Measurements from ENCODE around the gene CEMIP.

DNA sequence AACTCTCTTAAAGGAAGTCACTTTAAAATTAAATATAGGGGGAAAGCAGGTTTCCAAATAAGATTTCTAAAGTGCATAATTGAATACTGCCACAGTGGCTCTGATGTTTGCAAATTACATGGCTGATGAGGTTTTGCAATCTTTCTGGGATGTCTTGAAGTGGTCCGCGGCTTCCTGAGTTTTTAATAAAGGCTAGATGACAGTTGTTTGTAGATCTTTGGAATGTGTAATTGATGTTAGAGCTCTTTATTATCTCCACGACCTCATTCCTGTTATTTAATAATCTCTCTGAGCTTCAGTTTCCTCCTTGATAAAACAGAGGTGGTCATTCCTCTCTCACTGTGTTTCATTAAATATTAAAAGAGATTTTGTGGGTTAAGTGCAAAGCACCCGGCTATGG, 27.0 kb upstream of the CEMIP start:
- TF ChIP-seq, protein P1, sequence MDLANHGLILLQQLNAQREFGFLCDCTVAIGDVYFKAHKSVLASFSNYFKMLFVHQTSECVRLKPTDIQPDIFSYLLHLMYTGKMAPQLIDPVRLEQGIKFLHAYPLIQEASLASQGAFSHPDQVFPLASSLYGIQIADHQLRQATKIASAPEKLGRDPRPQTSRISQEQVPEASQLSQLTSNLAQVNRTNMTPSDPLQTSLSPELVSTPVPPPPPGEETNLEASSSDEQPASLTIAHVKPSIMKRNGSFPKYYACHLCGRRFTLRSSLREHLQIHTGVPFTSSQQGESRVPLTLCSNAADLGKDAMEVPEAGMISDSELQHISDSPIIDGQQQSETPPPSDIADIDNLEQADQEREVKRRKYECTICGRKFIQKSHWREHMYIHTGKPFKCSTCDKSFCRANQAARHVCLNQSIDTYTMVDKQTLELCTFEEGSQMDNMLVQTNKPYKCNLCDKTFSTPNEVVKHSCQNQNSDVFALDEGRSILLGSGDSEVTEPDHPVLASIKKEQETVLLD (CRISPR knock-in tag; IDR thresholded peaks at IDR 0.05; ENCODE audit: low read depth): no peak
- TF ChIP-seq, protein P2, sequence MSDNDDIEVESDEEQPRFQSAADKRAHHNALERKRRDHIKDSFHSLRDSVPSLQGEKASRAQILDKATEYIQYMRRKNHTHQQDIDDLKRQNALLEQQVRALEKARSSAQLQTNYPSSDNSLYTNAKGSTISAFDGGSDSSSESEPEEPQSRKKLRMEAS (IDR thresholded peaks at IDR 0.05): no peak
- TF ChIP-seq, protein P3, sequence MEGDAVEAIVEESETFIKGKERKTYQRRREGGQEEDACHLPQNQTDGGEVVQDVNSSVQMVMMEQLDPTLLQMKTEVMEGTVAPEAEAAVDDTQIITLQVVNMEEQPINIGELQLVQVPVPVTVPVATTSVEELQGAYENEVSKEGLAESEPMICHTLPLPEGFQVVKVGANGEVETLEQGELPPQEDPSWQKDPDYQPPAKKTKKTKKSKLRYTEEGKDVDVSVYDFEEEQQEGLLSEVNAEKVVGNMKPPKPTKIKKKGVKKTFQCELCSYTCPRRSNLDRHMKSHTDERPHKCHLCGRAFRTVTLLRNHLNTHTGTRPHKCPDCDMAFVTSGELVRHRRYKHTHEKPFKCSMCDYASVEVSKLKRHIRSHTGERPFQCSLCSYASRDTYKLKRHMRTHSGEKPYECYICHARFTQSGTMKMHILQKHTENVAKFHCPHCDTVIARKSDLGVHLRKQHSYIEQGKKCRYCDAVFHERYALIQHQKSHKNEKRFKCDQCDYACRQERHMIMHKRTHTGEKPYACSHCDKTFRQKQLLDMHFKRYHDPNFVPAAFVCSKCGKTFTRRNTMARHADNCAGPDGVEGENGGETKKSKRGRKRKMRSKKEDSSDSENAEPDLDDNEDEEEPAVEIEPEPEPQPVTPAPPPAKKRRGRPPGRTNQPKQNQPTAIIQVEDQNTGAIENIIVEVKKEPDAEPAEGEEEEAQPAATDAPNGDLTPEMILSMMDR (CRISPR knock-in tag; IDR thresholded peaks at IDR 0.05): no peak
- TF ChIP-seq CCAR2 (optimal IDR thresholded peaks at IDR 0.05; ENCODE audit: low read depth, low read length) (no peak), TCF12 (IDR thresholded peaks at IDR 0.05) (no peak), TCF12 (CRISPR knock-in tag; IDR thresholded peaks at IDR 0.05) (no peak), ZNF672 (CRISPR knock-in tag; IDR thresholded peaks at IDR 0.05) (no peak), ATF1 (CRISPR knock-in tag; IDR thresholded peaks at IDR 0.05) (no peak), MXI1 (IDR thresholded peaks at IDR 0.05; ENCODE audit: borderline replicate concordance, low read depth, low read length) (no peak), FOSL2 (CRISPR knock-in tag; IDR thresholded peaks at IDR 0.05) (no peak)
